Measurements from ENCODE around the gene USP53. TPM values are rescaled to one million over a fixed set of nuclear protein-coding genes. Genes with fewer than 3 reads are reported as not detected.
A peak's percentile ranks its signal among the peaks of the same experiment; 100 is the strongest.
"Not testable (repeated sequence)": the region's sequence is repeated elsewhere in the genome, so short reads cannot be mapped to it uniquely, and the experiment has no call there.

The USP53 gene
- polyA plus RNA-seq, 3 donors, result 33.3 to 47.0 (median 42.6) TPM

GRCh38 chr4:119246177-119246733, 33.7 kb downstream of the USP53 start:
- DNase-seq (ENCODE audit: extremely low read depth in 1 of 11, low read depth in 9 of 11, low spot score in 4 of 11), result no peak

GRCh38 chr4:119251037-119251436, 38.5 kb downstream of the USP53 start:
- not testable (repeated sequence) for DNase-seq (ENCODE audit: extremely low read depth in 1 of 11, low read depth in 9 of 11, low spot score in 4 of 11)

GRCh38 chr4:119255223-119255622, 42.7 kb downstream of the USP53 start:
- not testable (repeated sequence) for DNase-seq (ENCODE audit: extremely low read depth in 1 of 11, low read depth in 9 of 11, low spot score in 4 of 11)

- DNase-seq (ENCODE audit: extremely low read depth in 1 of 11, low read depth in 9 of 11, low spot score in 4 of 11), result no peak
These were observed 48.0 kb downstream of the USP53 start for GRCh38 chr4:119260528-119260927.

- DNase-seq (ENCODE audit: extremely low read depth in 1 of 11, low read depth in 9 of 11, low spot score in 4 of 11), result no peak
These were observed 49.5 kb downstream of the USP53 start for GRCh38 chr4:119261986-119262385.

GRCh38 chr4:119264743-119265142, 52.2 kb downstream of the USP53 start:
- DNase-seq (ENCODE audit: extremely low read depth in 1 of 11, low read depth in 9 of 11, low spot score in 4 of 11), result no peak

GRCh38 chr4:119266153-119266552, 53.6 kb downstream of the USP53 start:
- DNase-seq (ENCODE audit: extremely low read depth in 1 of 11, low read depth in 9 of 11, low spot score in 4 of 11), result no peak

GRCh38 chr4:119268466-119268865, 56.0 kb downstream of the USP53 start:
- DNase-seq (ENCODE audit: extremely low read depth in 1 of 11, low read depth in 9 of 11, low spot score in 4 of 11), result no peak

GRCh38 chr4:119271361-119272085, 59.0 kb downstream of the USP53 start:
- DNase-seq (ENCODE audit: extremely low read depth in 1 of 11, low read depth in 9 of 11, low spot score in 4 of 11), result no peak

GRCh38 chr4:119279541-119279940, 67.0 kb downstream of the USP53 start:
- not testable (repeated sequence) for DNase-seq (ENCODE audit: extremely low read depth in 1 of 11, low read depth in 9 of 11, low spot score in 4 of 11)

- not testable (repeated sequence) for DNase-seq (ENCODE audit: extremely low read depth in 1 of 11, low read depth in 9 of 11, low spot score in 4 of 11)
These were observed 67.4 kb downstream of the USP53 start for GRCh38 chr4:119279945-119280344.

- DNase-seq (ENCODE audit: extremely low read depth in 1 of 11, low read depth in 9 of 11, low spot score in 4 of 11), result no peak
These were observed 68.9 kb downstream of the USP53 start for GRCh38 chr4:119281393-119281792.

GRCh38 chr4:119284876-119285780, 72.6 kb downstream of the USP53 start:
- no peak for DNase-seq (ENCODE audit: extremely low read depth in 1 of 11, low read depth in 9 of 11, low spot score in 4 of 11)

GRCh38 chr4:119286377-119287002, 74.0 kb downstream of the USP53 start:
- peak in 5 of 11 donors; percentile 23 to 50 (median 31) for DNase-seq (ENCODE audit: extremely low read depth in 1 of 11, low read depth in 9 of 11, low spot score in 4 of 11)

GRCh38 chr4:119289313-119289712, 76.8 kb downstream of the USP53 start:
- no peak for DNase-seq (ENCODE audit: extremely low read depth in 1 of 11, low read depth in 9 of 11, low spot score in 4 of 11)

GRCh38 chr4:119290598-119290997, 78.1 kb downstream of the USP53 start:
- no peak for DNase-seq (ENCODE audit: extremely low read depth in 1 of 11, low read depth in 9 of 11, low spot score in 4 of 11)

- DNase-seq (ENCODE audit: extremely low read depth in 1 of 11, low read depth in 9 of 11, low spot score in 4 of 11), result no peak
These were observed 83.8 kb downstream of the USP53 start for GRCh38 chr4:119296356-119296755.

- no peak for DNase-seq (ENCODE audit: extremely low read depth in 1 of 11, low read depth in 9 of 11, low spot score in 4 of 11)
These were observed 85.3 kb downstream of the USP53 start for GRCh38 chr4:119297795-119298194.

GRCh38 chr4:119299260-119299671, 86.8 kb downstream of the USP53 start:
- DNase-seq (ENCODE audit: extremely low read depth in 1 of 11, low read depth in 9 of 11, low spot score in 4 of 11), result no peak

All from renal cortex interstitium (tissue), 11 donors.